ENCODE results near the gene KRT7. TPM values are rescaled to one million over a fixed set of nuclear protein-coding genes. Genes with fewer than 3 reads are reported as not detected.

Gene KRT7
- total and polyA plus RNA-seq, 9 of the 15 experiments (the other 6 are each of a cell fraction or from before 2014, with no cell fraction given) = 1.4 TPM; not detected in 8

DNA sequence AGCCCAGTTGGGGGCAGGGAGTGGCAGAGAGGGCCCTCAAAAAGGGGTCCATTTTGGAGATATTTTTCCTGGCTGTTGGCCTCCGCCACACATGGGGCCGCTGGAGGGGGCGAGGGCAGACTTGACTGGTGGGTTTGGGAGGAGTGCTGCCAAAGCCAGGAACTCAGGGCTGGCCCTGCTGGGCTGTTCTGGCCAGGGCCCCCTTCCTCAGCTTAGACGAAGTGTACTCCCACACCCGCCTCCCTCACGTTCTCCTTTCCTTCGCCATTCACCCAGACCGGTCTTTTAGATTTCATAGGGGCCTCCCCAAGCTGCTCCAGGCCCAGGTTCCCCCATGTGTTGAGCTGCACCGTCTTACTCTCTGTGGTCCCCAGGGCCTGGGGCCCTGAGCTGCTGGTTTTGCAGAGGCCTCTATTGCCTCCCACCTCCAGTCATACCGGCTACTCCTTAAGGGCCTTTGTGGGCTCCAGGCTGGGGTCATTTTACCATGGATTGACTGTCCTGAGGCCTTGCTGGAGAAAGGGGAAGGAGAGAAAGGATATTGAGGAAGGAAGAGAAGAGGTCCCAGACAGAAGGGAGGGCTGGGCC, 1.3 kb downstream of the KRT7 start:
- BruUV-seq (replicated peaks) = no TSS peak
- H3K4me1 ChIP-seq (replicated peaks in 1 of 2; ENCODE audit: control insufficient read depth in 2 of 2, insufficient read depth in 2 of 2, low read length in 2 of 2) = no peaks in the 10 kb centered on the region
- DNase-seq (ENCODE audit: extremely low read depth in 1 of 4, low spot score in 3 of 4) (no peak), FAIRE-seq (no peak), ATAC-seq (no peak)
- no peaks in the 10 kb centered on the region for H3K79me2 ChIP-seq (ENCODE audit: control insufficient read depth, insufficient read depth, low read length)
- in situ Hi-C loops (cut with MboI) = no loop called here
- intact Hi-C loops (cut with micrococcal nuclease) = no loop called here
- no peak overlapping the region for H3K4me2 ChIP-seq (ENCODE audit: insufficient read depth, low read length)
- H4K20me1 ChIP-seq (replicated peaks; ENCODE audit: control insufficient read depth, insufficient read depth, low read length) = peaks cover 14% of the 10 kb centered on the region
- peaks cover 2 to 54% of the 10 kb centered on the region in 2 experiments; a peak in 4 of 5 replicates for H3K27me3 ChIP-seq (ENCODE audit: control insufficient read depth in 2 of 2, insufficient read depth in 2 of 2, low read length in 2 of 2)
- H3K9ac ChIP-seq (ENCODE audit: insufficient read depth in 1 of 2, low read depth in 2 of 2, low read length in 2 of 2) = no peak overlapping the region
- ChIA-PET CTCF (ENCODE audit: low intra/inter-chr PET ratio) (no interaction called here), POLR2A (interaction anchor here (0.7 kb wide), 2 partner anchors 49 to 545 kb away, joined by 3 read pairs; no protein-coding TSS in a partner anchor)
- no peak overlapping the region for H3K4me3 ChIP-seq
- no peak for TF ChIP-seq RBM22 (IDR thresholded peaks at IDR 0.05; ENCODE audit: low read depth, low read length, poor library complexity, severe bottlenecking)
- no peak for TF ChIP-seq HNRNPL (IDR thresholded peaks at IDR 0.05; ENCODE audit: low read depth, low read length)
- H3K27ac ChIP-seq (ENCODE audit: extremely low read depth, low read depth, low read length) = no peak overlapping the region
- H3K9me1 ChIP-seq (ENCODE audit: control insufficient read depth, insufficient read depth, low read length) = no peaks in the 10 kb centered on the region
- 8% methylated on average over 8 of the region's 10 CpGs for WGBS (ENCODE audit: insufficient coverage, low coverage, missing lambda C conversion rate)
- H3K36me3 ChIP-seq (ENCODE audit: control insufficient read depth, insufficient read depth, low read length) = no peaks in the 10 kb centered on the region
- no peak overlapping the region for H2AFZ ChIP-seq (ENCODE audit: low read depth, low read length)
- no peaks in the 10 kb centered on the region for H3K9me3 ChIP-seq (replicated peaks; ENCODE audit: control insufficient read depth, insufficient read depth, low read depth, low read length)

DNA sequence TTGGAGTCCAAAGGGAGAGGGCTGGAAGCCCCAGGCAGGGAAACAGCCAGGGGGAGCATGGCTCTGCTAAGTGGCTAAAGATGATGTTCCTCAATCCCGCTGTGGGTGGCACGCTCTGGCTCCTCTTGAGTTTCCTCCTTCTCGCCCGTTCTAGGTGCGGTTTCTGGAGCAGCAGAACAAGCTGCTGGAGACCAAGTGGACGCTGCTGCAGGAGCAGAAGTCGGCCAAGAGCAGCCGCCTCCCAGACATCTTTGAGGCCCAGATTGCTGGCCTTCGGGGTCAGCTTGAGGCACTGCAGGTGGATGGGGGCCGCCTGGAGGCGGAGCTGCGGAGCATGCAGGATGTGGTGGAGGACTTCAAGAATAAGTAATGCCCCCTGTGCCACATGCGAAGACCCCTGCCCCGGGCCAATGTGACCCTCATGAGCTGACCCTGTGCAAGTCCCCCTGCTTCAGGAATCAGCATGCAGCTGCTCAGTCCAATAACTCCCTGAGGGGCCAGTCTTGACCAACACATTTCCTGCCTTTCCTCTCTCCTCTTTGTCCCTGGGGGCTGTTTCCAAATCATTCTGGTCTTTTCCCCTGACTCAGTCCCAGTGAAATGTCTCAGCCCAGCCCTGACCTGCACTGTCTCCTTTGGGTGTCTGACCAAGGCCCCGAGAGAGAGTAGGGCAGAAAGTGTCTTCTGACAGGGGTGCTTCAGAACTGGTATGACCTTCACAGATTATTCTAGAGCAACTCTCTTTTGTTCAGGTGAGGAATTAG, 2.1 kb downstream of the KRT7 start:
- no peak overlapping the region for H3K4me2 ChIP-seq (ENCODE audit: insufficient read depth, low read length)
- TF ChIP-seq HOXB6 (CRISPR knock-in tag; IDR thresholded peaks at IDR 0.05; ENCODE audit: borderline replicate concordance) (no peak), MTA1 (IDR thresholded peaks at IDR 0.05; ENCODE audit: borderline replicate concordance) (no peak), ZNF644 (tag; IDR thresholded peaks at IDR 0.05; ENCODE audit: low read depth) (no peak), ARID2 (IDR thresholded peaks at IDR 0.05) (no peak), ZNF445 (CRISPR knock-in tag; IDR thresholded peaks at IDR 0.05; ENCODE audit: low read depth) (no peak), DNMT1 (IDR thresholded peaks at IDR 0.05) (no peak)
- TF ChIP-seq, protein P1, sequence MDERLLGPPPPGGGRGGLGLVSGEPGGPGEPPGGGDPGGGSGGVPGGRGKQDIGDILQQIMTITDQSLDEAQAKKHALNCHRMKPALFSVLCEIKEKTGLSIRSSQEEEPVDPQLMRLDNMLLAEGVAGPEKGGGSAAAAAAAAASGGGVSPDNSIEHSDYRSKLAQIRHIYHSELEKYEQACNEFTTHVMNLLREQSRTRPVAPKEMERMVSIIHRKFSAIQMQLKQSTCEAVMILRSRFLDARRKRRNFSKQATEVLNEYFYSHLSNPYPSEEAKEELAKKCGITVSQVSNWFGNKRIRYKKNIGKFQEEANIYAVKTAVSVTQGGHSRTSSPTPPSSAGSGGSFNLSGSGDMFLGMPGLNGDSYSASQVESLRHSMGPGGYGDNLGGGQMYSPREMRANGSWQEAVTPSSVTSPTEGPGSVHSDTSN (CRISPR knock-in tag; IDR thresholded peaks at IDR 0.05; ENCODE audit: low read depth) = no peak
- TF ChIP-seq, protein P1 (tag; conservative IDR thresholded peaks at IDR 0.05; ENCODE audit: low read depth) = no peak

More for the DNA sequence above, 2.1 kb downstream of the KRT7 start:
- DNase-seq (ENCODE audit: extremely low read depth in 1 of 4, low spot score in 3 of 4) (no peak), FAIRE-seq (no peak), ATAC-seq (no peak)
- ChIA-PET POLR2A (no interaction called here), CTCF (ENCODE audit: low intra/inter-chr PET ratio) (interaction anchor here (0.7 kb wide), 1 partner anchor 80 kb away, joined by 3 read pairs; no protein-coding TSS in a partner anchor)
- H3K79me2 ChIP-seq (ENCODE audit: control insufficient read depth, insufficient read depth, low read length) = no peaks in the 10 kb centered on the region
- BruUV-seq (replicated peaks) = no TSS peak
- H3K27ac ChIP-seq (ENCODE audit: extremely low read depth, low read depth, low read length) = no peak overlapping the region
- H3K4me3 ChIP-seq = no peak overlapping the region
- no peak overlapping the region for H3K9ac ChIP-seq (ENCODE audit: insufficient read depth in 1 of 2, low read depth in 2 of 2, low read length in 2 of 2)
- H3K9me3 ChIP-seq (replicated peaks; ENCODE audit: control insufficient read depth, insufficient read depth, low read depth, low read length) = no peaks in the 10 kb centered on the region
- peaks cover 14% of the 10 kb centered on the region for H4K20me1 ChIP-seq (replicated peaks; ENCODE audit: control insufficient read depth, insufficient read depth, low read length)
- in situ Hi-C loops (cut with MboI) (no loop called here), intact Hi-C loops (cut with micrococcal nuclease) (no loop called here)
- 0% methylated on average over 14 of the region's 15 CpGs for WGBS (ENCODE audit: insufficient coverage, low coverage, missing lambda C conversion rate)
- H3K4me1 ChIP-seq (replicated peaks in 1 of 2; ENCODE audit: control insufficient read depth in 2 of 2, insufficient read depth in 2 of 2, low read length in 2 of 2) = no peaks in the 10 kb centered on the region
- H3K27me3 ChIP-seq (ENCODE audit: control insufficient read depth in 2 of 2, insufficient read depth in 2 of 2, low read length in 2 of 2) = peaks cover 2 to 54% of the 10 kb centered on the region in 2 experiments; a peak in 4 of 5 replicates
- no peaks in the 10 kb centered on the region for H3K36me3 ChIP-seq (ENCODE audit: control insufficient read depth, insufficient read depth, low read length)
- H3K9me1 ChIP-seq (ENCODE audit: control insufficient read depth, insufficient read depth, low read length) = no peaks in the 10 kb centered on the region
- H2AFZ ChIP-seq (ENCODE audit: low read depth, low read length) = no peak overlapping the region

Data from K562 (cell line).